GM21390 (cell line): Measurements from ENCODE around the gene NOC2L.

Experiments
- ATAC-seq: cut with Tn5 transposase; IDR thresholded peaks from one replicate; pipeline ENCODE4 v1.9.1; 2021; ENCODE audit not compliant: unreplicated experiment

Gene NOC2L

DNA sequence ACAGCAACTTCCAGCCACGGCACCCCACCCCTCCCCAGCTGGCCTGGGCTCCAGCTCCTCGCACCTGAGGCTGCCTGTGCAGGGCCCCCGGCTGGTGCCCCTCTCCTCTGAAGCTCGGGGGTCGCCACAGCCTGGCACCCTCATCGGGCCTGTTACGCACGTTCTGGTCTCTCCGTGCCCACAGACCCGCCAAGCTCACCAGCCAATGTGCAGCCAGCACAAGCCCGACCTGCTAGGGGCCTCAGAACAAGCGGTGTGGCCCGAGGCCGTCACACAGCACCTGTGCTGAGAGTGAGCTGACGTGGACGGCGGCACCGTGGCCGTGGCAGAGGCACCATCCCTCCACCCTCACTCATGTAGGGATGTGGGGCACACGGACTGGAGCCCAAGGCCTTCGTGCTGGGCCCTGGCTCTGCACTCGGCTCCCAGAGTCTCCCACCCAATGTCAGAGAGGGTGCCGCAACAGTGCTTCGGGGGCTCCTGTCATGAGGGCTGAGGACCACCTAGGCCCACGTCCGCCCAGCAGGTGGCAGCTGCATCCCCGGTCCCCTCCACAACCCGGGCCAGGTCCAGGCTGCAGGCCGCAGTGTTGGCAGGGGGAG is 39.7 kb downstream of the NOC2L start:
- no peak for ATAC-seq

DNA sequence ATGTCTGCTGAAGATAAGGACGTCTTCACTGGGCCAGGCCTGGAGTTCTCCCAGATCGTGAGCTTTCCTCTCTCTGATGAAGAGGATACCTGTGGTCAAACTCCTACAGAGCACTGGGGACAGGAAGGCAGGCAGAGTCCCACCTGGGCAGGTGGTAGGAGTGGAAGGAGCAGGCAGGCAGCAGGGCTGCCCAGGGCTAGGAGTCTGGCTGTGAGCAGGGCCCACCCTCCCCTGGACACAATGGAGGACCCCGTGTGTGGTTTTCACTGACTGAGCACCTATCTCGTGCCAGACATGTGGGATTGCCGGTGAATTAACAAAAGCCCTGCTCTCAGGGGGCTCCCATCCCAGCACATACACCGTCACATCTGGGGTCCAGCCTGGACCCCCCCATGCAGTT is 40.2 kb downstream of the NOC2L start:
- ATAC-seq, result no peak

DNA sequence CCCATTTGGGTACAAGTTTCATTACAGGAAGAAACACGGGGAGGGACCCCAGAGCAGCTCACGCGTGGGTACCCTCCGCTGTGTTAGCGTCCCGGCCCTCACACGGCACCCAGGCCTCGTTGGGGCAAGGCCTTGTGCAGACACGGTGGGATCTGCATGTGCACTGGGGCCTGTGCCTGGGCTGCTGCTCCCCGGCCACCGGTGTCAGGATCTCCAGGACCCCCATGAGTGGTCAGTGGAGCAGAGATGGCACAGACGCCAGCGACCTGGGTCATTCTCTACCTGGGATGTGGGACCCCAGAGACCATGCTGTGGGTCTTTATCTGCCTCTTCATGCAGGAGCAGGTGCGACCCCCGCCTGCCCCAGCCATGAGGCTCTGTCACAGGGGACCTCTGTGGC is 40.7 kb downstream of the NOC2L start:
- ATAC-seq, result no peak

DNA sequence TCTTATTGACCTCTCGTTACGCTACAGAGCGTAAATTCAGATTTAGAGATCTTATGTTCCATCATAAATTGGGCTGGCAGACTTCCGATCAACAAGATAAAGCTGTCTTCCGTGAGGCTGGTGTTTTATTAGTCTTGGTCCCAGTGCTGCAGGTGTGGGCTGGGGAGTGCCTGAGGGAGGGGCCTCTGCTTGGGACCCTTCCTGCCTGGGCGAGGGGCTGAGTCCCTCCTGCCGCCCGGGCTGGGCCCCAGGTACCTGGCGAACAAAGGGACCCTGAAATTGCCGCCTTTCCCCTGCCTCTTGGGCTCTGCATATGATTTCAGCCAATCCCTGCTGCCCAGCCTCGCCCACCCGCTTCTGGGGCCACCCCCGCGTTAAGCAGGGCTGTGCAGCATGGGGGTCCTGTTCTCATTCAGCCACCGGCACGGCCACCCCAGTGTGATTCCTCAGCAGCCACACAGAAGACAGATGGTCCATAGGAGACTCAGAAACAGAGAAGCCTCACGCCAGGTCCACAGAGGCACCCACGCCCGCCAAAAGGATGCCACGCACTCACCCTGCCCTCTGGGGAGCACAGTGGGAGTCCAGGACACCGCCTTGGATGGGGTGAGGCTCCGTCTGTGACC is 41.5 kb downstream of the NOC2L start:
- no peak for ATAC-seq

DNA sequence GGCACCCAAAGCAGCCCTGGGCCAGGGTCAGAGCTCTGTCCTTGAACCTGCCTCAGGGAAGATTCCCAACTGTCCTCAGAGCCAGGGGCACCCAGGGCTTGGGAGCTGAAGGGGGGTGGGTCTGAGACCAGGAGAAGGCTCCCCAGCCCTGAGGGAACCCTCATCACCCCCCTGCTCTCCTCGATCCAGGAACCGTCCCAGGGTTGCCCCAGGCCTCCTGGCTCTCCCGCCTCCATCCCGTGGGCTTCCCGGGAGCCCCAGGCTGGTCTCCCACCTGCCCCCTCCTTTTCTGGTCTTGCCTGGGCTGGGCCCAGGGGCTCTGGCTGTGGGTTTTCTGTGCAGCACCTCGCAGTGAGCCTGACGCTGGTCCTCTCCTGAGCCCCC is 42.0 kb downstream of the NOC2L start:
- no peak for ATAC-seq

DNA sequence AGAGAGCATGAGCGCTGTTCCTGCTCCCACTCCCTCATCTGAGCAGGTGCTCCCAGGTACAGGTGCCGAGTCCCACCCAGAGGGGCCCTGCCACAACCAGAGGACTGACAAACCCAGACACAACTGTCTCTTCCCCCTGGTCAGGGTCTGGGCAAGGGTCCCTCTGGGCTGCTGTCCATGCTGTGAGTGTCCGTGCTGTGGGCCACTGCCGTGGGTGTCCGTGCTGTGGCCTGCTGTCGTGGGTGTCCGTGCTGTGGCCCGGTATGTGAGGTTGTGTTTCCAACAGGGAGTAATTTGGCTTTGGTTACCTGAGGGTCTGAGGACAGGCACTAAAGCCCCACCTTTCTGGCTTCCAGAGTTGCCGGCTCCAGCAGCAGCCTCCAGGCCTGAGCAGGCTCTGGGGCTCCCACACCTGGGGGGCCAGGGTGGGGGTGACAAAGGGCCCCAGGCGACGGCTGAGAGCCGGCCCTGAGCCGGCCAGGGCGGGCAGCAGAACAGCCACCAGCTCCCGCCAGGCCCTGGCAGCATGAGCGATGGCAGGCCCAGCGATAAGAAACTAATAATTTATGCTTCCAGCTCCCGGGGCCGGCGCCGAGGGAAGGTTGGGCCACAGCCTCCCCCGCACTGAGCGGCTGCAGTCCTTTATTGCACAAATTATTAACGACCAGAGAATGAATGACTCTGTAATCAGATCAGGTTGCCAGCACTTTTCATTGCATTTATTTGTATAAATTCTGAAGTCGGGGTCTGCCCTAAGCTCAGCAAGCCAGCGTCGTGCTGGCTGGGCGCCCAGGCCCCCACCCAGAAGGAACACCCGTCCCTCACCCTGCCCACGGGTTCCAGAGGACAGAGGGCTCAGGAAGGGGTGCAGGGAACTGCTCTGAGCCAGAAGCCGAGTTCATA is 42.6 kb downstream of the NOC2L start:
- no peak for ATAC-seq

DNA sequence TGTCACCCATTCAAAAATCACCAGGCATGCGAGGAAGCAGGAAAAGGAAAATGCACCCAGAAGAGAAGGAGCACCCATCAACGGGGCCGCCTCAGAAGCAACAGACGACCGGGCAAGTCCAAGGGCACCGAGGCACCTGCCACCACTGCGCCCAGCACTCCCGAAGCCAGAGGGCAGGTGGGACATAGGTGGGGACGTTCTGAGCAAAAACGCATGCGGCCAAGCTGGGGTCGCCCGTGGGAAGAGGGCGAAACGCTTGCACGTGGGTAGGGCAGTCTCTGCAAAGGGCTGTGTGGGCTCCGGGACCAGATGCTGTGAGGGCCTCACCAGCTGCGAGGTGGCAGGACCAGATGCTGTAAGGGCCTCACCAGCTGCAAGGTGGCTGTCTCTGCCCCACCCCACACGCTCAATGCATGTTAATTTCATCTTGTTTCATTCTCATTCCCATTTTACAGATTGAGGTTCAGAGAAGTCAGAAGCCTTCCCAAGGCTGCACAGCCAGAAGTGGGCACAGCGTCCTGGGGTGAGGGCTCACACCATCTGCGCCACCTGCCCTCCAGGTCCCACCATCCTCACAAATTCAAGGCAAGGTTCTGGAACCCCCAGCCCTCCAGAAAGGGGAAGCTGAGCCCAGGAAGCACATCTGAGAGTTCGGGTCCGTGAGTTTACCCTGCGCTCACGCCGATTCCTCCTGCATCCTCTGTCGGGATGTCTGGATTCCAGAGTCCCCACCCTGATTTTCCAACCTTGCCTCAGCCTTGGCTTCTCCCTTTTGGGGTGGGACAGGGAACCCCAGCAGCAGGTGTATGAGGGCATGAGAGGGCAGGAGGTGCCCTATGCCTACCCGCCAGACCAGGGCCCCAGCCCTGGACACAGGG is 43.5 kb downstream of the NOC2L start:
- ATAC-seq, result no peak

DNA sequence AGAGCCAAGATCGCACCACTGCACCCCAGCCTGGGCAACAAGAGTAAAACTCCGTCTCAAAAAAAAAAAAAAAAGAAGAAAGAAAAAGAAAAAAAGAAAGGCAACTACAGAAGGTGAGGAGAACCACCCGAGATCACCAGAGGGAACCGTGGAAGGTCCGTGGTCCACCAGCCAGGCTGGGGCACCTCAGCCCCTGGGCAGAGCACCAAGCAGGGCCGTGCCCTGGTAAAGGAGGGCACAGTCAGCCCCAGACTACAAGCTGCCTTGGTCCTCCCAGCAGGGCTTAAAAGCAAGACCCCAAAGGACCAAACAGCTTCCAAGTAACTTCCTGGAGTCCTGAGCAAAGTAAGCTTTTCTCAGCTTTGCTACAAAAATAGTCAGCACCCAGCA is 44.2 kb downstream of the NOC2L start:
- ATAC-seq, result no peak

DNA sequence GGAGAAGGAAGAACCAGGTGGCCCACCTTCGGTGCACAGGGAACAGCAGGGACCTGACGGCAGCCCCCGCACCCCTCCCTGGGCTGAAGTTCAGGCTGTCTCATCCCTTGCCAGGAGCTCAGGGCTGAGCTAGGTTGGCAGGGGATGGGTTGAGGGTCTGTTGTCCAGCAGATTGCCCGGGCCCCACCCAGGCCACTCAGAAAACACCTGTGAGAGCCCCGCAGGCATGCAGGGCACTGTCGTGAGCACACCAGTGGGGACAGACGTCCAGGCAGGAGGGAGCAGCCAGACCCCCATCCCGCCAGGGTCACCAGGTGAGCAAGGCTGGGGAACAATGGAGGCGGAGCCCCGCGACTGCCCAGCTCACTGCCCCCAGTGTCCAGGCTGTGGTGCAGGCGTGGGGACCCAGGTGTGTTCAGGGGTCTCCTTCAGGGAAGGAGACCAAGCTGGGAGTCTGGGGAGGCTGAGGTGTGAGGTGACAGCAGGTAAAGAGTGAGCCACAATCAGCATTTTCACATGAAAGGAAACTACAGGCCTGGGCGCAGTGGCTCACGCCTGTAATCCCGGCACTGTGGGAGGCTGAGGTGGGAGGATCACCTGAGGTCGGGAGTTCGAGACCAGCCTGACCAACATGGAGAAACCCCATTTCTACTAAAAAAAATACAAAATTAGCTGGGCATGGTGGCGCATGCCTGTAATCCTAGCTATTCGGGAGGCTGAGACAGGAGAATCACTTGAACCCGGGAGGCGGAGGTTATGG is 44.7 kb downstream of the NOC2L start:
- ATAC-seq, result no peak

DNA sequence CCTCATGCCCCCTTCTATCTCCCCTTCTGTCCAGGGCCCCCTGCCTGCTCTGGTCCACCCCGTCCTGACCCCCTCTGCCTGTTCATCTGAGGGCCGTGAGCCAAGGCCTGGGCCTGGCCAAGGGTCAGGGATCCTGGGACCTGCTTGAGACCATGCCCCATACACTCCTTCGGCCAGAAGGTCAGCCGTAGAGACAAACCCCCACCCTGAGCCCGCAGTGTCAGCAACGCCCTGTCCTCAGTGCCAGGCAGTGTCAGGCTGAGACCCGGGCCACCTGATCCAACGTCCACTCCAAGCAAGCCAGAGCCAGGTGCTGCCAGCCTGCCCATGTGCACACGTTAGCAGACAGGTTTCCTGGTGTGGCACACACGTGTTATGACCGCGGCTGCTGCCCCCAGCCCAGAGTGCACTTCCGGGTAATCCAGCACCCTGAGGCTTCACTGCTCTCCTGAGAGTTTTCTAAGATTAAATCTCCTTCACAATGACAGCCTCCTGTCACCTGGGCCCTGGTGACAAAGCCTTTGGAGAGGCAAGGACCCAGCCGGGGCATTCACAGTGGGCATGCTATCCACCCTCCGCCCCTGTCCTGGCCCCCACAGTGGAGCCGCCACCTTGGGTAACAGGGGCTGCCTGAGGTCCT is 45.4 kb downstream of the NOC2L start:
- ATAC-seq, result no peak

DNA sequence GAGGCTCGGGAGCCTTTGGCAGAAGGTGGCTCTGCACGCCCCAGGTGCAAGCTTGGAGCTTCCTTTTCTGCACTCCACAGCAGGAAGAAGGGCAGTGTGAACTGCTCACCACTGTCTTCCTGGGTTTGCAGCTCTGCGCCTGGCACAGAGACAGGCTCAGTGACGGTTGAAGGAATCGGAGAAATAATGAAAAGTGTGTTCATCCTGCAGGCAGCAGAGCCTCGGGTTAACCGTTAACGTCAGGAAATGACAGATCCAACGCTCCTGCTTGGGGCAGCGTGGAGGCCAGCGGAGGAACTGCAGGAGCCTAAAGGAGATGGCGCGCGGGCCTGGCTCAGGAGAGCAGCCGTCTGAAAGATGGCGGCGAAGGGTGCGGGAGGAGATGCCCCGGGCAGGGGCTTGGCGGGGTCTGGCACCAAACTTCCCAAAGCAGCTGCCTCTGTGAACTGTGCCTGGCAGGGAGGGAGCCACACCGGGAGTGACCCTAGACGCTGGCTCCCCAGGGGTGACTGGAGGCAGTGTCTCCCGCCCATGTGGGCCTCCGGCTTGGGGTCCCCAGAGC is 46.2 kb downstream of the NOC2L start:
- no peak for ATAC-seq

DNA sequence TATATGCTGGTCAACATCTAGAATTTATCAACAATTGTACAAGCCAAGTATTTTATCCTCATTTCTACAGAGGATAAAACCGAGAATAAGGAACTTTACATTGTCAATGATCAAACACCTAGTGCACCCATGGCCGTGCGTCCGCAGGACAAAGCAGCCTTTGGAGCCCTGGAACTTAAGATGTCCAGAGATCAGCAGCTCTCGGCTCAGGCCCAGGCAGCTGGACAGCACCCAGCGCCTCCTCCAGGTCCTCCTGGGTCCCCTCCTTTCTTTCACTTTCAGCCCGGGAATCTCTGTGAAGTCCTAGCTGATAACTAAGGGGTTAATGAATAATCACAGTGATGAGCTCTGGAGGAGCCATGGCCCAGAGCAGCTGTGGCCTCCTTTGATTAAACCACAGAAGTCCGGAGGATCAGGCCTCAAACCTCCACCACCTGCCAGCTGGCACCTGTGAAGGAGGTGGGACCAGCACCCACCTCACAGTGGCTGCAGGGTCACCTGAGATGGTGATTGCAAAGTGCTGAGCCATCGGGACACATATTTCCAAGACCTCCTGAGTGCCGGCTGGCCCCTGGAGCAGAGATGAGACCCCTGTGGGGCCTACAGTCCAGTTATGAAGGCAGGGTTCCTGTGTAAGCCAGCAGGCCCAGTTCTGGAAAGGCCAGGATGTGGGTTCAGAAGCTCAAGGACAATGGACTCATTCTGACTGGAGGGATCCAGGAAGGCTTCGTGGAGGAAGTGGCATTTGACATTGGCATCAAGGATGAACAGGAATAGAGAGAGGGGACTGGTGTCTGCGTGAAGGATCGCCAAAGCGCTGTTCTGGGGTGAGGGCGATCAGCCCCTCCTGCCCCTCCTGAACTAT is 46.9 kb downstream of the NOC2L start:
- no peak for ATAC-seq

DNA sequence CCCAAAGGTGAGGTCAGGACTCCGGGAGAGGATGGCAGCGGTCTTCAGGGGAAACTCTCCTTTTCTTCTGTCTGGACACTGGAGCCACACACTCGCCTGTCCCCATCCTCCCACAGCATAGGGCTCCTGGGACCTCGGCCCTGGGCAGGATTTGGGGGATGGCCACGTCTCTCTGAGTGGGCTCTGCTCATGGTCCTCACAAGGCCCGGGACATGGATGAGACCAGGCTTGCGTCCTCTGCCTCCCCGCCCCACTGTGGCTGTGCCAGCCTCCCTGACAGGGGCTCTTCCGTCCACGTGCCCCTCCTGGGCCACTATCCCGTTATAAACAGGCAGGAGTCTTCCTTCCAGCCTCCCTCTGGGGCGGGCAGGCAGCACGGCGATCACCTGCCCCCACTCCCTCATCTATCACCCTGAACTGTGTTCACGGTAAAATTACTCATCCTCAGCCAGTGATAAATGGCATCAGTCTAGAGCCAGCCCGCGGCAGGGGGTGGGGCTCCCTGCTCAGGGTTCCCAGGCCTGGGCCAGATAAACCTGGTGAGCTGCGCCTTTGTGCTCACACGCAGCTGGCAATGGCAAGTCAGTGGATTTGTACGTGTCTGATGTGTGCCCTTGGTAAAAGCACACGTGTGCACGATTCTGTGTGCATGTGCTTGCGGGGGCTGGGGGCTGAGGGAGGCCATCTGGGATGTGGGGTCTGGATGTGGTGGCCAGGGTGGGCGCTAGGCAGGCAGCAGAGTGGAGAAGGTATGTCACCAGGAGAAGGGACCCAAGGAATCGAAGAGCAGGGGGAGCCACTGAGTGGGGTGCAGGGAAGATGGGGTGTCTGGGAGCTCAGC is 48.0 kb downstream of the NOC2L start:
- ATAC-seq, result no peak

DNA sequence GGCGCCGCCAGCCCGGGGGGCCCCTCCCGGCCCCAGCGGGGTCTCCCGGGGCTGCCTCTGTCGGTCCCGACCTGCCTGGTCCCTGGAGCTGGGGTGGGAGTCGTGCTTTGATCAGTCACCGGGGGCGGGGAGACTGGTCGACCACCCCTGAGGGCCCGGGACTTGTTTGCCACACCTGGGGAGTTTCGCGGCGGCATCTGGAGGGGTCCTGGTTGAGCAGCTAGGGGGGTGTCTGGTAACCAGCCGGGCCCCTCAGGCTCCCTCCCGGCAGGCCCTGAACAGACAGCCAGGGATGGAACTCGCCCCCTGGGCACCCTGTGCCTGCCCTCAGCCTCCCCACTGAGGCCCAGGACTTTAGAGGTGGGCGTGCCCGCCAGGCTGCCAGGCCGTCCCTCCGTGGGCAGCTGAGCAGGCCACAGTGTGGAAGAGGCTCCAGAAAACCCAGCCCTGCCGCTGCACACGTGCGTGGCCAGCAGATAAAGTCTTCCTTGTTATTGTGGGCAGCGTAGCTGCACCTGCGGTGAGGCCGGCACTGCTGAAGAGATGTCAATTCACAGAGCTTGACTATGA is 48.7 kb downstream of the NOC2L start:
- ATAC-seq, result no peak

DNA sequence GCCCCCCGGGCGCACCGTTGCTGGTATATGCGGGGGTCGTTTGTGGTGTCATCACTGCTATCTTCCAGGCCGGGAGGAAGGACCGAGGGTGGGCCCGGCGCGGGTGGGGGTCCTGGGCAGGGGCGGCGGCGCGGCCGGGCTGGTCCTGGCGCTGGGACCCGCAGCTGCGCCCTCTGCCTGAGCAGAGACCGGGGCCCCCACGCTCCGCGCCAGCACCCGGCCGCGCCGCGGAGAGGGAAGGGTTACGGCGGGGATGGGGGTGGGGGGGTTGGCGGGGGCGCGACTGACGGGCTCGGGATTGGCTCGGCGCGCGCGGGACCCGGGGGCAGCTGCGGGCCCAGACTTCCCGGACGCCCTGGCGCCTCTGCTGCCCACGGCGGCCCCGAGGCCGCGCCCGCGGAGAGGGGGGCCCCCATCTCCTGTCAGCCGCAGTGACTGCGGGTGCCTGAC is 49.2 kb downstream of the NOC2L start:
- no peak for ATAC-seq

DNA sequence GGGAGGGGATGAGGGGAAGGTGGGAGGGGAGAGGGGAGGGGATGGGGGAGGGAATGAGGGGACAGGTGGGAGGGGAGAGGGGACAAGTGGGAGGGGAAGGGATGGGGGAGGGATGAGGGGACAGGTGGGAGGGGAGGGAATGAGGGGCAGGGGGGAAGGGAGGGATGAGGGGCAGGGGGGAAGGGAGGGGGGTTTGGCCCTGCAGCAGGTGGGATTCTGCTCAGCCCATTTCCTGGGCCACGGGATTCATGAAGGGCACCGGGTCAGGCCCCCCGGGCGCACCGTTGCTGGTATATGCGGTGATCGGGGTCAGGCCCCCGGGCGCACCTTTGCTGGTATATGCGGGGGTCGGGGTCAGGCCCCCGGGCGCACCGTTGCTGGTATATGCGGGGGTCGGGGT is 50.4 kb downstream of the NOC2L start:
- ATAC-seq, result no peak

DNA sequence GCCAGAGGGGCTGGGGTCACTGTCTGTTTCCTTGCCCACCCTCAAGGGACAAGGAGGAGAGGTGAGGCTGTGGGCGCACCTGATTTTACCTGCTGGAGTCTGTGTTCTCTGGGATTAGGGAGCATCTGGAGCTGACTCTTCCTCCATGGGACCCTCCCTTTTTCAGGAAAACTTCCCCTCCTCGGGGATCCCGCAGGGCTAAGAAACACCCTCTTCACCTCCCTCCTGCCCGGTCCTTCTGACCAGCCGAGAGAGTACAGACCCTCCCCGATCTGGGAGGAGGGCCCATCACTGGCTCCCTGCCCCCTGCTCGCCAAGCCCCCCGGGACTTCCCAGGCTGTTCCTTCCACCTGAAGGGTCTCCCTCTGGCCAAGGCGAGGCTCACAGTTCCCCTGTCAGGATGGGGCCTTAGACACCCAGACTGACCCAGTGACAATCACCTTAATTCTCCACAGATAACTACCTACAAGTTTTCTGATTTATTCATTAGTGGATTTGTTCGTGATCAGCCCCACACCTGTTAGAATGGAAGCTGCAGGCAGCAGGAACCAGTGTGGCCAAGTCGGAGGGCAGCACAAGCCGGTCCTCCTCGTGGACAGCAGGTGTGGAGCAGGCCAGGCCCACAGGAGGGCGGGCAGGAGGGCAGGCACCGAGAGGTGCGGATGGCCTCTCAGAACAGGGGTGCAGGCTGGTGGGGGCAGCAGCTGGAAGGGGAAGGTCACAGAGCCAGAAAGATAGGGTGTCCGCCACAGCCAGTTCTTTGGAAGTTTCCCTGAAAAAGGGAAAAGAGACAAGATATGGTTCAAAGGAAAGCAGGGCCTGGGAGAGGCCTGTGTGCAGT is 51.2 kb downstream of the NOC2L start:
- no peak for ATAC-seq
